Measurements from ENCODE around the gene LMF1.

The LMF1 gene

DNA sequence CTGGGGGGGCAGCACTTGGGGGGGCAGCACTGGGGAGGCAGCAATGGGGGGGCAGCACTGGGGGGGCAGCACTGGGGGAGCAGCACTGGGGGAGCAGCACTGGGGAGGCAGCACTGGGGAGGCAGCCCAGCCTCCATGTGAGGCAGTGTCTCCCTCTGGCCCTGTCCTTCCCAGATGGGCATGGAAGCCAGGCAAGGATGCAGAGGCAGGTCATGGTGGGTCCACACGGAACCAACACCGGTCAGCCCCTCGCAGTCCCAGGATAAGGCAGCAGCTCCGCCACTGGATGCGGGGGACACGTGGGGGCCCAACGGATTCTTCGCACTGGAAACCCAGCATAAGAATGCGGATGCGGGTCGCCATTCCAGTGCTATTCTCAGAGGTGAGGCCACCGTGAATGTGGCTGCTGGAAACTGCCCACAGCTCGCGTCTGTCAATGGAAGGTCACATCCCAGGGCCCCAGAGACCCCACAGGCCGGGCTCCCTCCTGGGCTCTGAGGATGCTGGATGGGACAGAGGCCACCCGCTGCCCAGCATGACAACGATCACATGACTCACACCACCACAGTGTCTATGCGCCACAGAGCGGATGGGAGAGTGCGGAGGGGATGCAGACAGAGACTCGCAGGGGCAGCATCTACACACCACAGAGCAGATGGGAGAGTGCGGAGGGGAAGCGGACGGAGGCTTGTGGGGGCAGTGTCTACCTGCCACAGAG lies 59.0 kb downstream of the LMF1 start:
- no peak for TF ChIP-seq CTCF (IDR thresholded peaks at IDR 0.05; ENCODE audit: low read depth, low read length)
- H3K4me3 ChIP-seq (replicated peaks in 1 of 2; ENCODE audit: low read depth in 2 of 2, low read length in 2 of 2) = no peak overlapping the region
- no peak for DNase-seq (ENCODE audit: low read depth in 2 of 2)

DNA sequence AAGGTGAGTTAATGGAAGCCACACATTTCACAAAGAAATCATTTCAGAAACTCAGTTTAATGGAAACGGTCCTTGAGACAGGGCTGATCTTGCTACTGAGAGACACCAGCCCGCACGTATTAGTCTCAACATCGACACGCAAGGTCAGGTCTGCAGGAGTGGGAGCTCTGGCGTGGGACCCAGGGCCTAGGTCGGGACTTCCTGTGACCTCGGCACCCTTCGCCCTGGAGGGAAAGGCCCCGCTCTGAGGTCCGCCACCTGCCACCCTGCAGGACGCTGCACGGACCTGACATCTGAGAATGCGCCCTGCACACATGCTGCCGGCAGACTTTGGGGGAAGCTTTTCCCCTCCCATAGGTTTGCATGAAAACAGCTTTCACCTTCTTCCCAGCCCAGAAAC lies 59.7 kb downstream of the LMF1 start:
- no peak for DNase-seq (ENCODE audit: low read depth in 2 of 2)
- no peak overlapping the region for H3K4me3 ChIP-seq (replicated peaks in 1 of 2; ENCODE audit: low read depth in 2 of 2, low read length in 2 of 2)
- TF ChIP-seq CTCF (IDR thresholded peaks at IDR 0.05; ENCODE audit: low read depth, low read length) = no peak

- TF ChIP-seq CTCF (IDR thresholded peaks at IDR 0.05; ENCODE audit: low read depth, low read length) = no peak
- no peak overlapping the region for H3K4me3 ChIP-seq (replicated peaks in 1 of 2; ENCODE audit: low read depth in 2 of 2, low read length in 2 of 2)
- DNase-seq (ENCODE audit: low read depth in 2 of 2) = no peak
Measured at GRCh38 chr16:910181-910580, 60.6 kb downstream of the LMF1 start.

DNA sequence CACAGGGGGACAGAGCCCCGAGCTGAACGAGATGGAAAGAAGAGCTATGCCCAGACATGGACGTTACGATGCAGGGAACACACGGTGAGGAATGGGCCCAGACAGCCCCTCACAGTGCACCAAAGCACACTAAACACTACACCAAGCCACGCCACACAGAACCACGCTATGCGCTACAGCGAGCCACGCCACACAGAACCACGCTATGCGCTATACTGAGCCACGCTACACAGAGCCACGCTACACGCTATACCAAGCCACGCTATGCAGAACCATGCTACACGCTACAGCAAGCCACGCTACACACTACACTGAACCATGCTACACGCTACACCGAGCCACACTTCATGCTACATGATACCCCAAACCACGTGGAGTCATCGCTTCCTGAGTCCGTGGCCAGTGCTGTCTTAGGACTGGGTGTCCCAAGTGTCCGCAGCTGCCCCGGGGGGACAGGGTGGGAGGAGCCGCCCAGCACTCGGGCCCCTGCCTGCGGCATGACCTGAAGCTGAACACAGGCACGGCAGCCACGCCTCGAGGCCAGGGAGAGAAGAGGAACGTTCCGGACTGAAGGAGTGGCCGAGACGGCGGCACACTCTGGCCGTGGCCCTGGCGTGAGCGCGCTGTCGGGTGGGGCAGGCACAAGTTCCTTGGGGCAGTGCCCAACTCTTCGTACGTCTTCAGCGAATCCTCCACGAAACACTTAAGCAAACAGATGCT lies 61.3 kb downstream of the LMF1 start:
- DNase-seq (ENCODE audit: low read depth in 2 of 2) = no peak
- H3K4me3 ChIP-seq (replicated peaks in 1 of 2; ENCODE audit: low read depth in 2 of 2, low read length in 2 of 2) = no peak overlapping the region
- TF ChIP-seq CTCF (IDR thresholded peaks at IDR 0.05; ENCODE audit: low read depth, low read length) = no peak

DNA sequence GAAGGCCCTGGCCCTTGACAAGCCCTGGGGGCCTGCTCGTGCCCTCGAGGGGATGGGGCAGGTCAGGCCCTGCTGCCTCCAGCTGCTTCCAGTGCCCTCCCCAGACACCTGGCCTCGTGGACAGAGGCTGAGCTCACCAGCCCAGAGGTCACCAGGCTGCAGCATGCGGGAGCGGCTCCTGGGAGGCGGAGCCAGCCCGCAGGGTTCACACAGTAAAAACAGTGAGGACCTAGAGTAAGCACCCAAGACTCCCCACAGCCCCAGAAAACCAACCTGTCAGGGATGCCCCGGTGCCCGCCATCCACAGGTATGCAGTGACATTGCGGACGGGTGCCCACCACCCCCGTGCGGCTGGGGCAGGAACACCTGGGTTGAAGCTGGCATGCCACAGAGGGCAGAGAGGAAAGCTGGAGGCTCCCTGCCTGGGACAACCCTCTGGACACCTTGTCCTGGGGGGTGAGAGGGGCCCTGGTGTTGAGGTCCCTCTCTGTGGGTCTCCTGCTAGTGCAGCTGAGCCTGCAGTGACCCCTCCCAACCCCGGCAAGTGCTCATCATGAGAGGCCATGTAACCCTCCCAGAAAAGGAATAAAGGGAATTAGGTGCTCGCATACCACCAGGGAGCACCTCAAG lies 62.1 kb downstream of the LMF1 start:
- no peak overlapping the region for H3K4me3 ChIP-seq (replicated peaks in 1 of 2; ENCODE audit: low read depth in 2 of 2, low read length in 2 of 2)
- no peak for DNase-seq (ENCODE audit: low read depth in 2 of 2)
- no peak for TF ChIP-seq CTCF (IDR thresholded peaks at IDR 0.05; ENCODE audit: low read depth, low read length)

- DNase-seq (ENCODE audit: low read depth in 2 of 2) = no peak
- no peak for TF ChIP-seq CTCF (IDR thresholded peaks at IDR 0.05; ENCODE audit: low read depth, low read length)
- H3K4me3 ChIP-seq (replicated peaks in 1 of 2; ENCODE audit: low read depth in 2 of 2, low read length in 2 of 2) = no peak overlapping the region
Measured at GRCh38 chr16:907842-908241, 62.9 kb downstream of the LMF1 start.
